A549 (cell line): ENCODE results near the gene LPIN3.

Experiments used
- BHLHE40 ChIP-seq: IDR thresholded peaks from 2 replicates; pipeline ENCODE4 v1.6.1; 2012; ENCODE audit warnings: low read depth, low read length, inconsistent platforms
- CHD2 ChIP-seq: fragments of 150-350 bp; IDR thresholded peaks from 2 replicates; pipeline ENCODE4 v1.6.1; 2014; ENCODE audit warnings: low read length; ENCODE audit not compliant: partially characterized antibody
- FOSB ChIP-seq: fragments of 250-450 bp; sonication (Bioruptor Pico); IDR thresholded peaks from 2 replicates; pipeline ENCODE4 v1.5.0; 2020; ENCODE audit warnings: mild to moderate bottlenecking, moderate library complexity
- HOXA7 ChIP-seq: fragments of 250-450 bp; sonication (Bioruptor Pico); IDR thresholded peaks from 2 replicates; pipeline ENCODE4 v1.5.0; 2020; ENCODE audit warnings: mild to moderate bottlenecking, moderate library complexity
- JUN ChIP-seq, 2 experiments: fragments of >200 bp; sonication (Bioruptor Twin); formaldehyde crosslinking; IDR thresholded peaks; 2 replicates in 1 of 2; 3 replicates in 1 of 2; pipeline ENCODE4 v1.6.1; 2016 to 2017
- JUNB ChIP-seq: fragments of >200 bp; sonication (Bioruptor Twin); formaldehyde crosslinking; IDR thresholded peaks from 2 replicates; pipeline ENCODE4 v1.6.1; 2016
- MAFK ChIP-seq: fragments of 450-650 bp; IDR thresholded peaks from 2 replicates; pipeline ENCODE4 v1.6.1; 2014; ENCODE audit not compliant: partially characterized antibody
- MAZ ChIP-seq: fragments of 150-350 bp; IDR thresholded peaks from 2 replicates; pipeline ENCODE4 v1.6.1; 2014; ENCODE audit warnings: antibody characterized with exemption, low read depth, low read length, borderline replicate concordance
- POLR2A ChIP-seq: IDR thresholded peaks from 2 replicates; pipeline ENCODE4 v1.6.1; 2012; ENCODE audit warnings: mild to moderate bottlenecking, low read length
- SMC3 ChIP-seq: fragments of >200 bp; sonication (Bioruptor Twin); formaldehyde crosslinking; IDR thresholded peaks from 3 replicates; pipeline ENCODE4 v1.6.1; 2018; ENCODE audit warnings: inconsistent platforms
- TF ChIP-seq, protein P1 (sequence below): fragments of >200 bp; sonication (Bioruptor Twin); formaldehyde crosslinking; IDR thresholded peaks from 3 replicates; pipeline ENCODE4 v1.5.1; 2016
- TF ChIP-seq, protein P2 (sequence below): IDR thresholded peaks from 2 replicates; pipeline ENCODE4 v1.6.1; 2012
- TF ChIP-seq, protein P3 (sequence below): fragments of 150-350 bp; IDR thresholded peaks from 2 replicates; pipeline ENCODE4 v1.6.1; 2014; ENCODE audit warnings: low read depth, mild to moderate bottlenecking, low read length
- TF ChIP-seq, protein P4 (sequence below): IDR thresholded peaks from 2 replicates; pipeline ENCODE4 v1.6.1; 2012

DNA sequence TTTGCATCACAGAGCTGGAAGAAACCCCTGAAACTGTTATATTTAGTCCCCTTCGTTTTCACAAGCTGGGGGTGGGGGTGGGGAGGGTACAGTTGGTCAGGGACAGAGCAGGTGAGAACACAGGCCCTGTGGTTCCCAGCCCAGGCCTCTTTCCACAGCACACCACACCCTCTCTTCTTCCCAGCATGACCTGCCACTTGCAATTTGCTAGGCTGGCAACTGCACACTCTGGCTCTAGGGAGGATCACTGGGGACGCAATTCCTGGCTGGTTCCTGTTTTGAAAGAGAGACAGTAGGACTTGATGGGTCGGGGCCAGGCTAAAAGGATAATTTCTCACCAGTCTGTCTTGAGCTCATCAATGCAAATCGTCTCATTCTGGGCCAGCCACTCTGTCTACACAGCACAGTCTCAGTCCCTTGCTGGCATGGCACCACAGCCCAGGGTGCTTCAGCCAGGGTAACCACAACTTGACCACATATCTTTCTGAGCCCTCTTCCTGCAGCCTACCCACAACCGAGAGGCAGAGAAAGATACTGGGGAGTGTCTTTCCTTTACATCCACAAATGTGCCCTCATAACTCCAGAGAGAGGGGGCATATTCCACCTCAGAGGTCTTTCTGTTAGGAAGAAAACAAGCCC lies 67.7 kb downstream of the LPIN3 start:
- TF ChIP-seq BHLHE40 = no peak
- no peak for TF ChIP-seq POLR2A
- TF ChIP-seq, protein P1, sequence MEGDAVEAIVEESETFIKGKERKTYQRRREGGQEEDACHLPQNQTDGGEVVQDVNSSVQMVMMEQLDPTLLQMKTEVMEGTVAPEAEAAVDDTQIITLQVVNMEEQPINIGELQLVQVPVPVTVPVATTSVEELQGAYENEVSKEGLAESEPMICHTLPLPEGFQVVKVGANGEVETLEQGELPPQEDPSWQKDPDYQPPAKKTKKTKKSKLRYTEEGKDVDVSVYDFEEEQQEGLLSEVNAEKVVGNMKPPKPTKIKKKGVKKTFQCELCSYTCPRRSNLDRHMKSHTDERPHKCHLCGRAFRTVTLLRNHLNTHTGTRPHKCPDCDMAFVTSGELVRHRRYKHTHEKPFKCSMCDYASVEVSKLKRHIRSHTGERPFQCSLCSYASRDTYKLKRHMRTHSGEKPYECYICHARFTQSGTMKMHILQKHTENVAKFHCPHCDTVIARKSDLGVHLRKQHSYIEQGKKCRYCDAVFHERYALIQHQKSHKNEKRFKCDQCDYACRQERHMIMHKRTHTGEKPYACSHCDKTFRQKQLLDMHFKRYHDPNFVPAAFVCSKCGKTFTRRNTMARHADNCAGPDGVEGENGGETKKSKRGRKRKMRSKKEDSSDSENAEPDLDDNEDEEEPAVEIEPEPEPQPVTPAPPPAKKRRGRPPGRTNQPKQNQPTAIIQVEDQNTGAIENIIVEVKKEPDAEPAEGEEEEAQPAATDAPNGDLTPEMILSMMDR = no peak
- TF ChIP-seq SMC3 = no peak
- TF ChIP-seq JUN (IDR thresholded peaks at IDR 0.05) = no peak
- TF ChIP-seq, protein P2, sequence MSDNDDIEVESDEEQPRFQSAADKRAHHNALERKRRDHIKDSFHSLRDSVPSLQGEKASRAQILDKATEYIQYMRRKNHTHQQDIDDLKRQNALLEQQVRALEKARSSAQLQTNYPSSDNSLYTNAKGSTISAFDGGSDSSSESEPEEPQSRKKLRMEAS = no peak
- TF ChIP-seq, protein P3, sequence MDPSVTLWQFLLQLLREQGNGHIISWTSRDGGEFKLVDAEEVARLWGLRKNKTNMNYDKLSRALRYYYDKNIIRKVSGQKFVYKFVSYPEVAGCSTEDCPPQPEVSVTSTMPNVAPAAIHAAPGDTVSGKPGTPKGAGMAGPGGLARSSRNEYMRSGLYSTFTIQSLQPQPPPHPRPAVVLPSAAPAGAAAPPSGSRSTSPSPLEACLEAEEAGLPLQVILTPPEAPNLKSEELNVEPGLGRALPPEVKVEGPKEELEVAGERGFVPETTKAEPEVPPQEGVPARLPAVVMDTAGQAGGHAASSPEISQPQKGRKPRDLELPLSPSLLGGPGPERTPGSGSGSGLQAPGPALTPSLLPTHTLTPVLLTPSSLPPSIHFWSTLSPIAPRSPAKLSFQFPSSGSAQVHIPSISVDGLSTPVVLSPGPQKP = no peak
- TF ChIP-seq JUNB = no peak
- TF ChIP-seq HOXA7 = no peak
- TF ChIP-seq MAFK = no peak
- TF ChIP-seq FOSB (CRISPR knock-in tag) = no peak
- TF ChIP-seq MAZ = no peak
- TF ChIP-seq, protein P4, sequence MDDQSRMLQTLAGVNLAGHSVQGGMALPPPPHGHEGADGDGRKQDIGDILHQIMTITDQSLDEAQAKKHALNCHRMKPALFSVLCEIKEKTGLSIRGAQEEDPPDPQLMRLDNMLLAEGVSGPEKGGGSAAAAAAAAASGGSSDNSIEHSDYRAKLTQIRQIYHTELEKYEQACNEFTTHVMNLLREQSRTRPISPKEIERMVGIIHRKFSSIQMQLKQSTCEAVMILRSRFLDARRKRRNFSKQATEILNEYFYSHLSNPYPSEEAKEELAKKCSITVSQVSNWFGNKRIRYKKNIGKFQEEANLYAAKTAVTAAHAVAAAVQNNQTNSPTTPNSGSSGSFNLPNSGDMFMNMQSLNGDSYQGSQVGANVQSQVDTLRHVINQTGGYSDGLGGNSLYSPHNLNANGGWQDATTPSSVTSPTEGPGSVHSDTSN = no peak
- no peak for TF ChIP-seq CHD2
